HG03066 (cell line): Measurements from ENCODE around the gene UGP2.

ENCODE experiments used
- ATAC-seq: cut with Tn5 transposase; IDR thresholded peaks from one replicate; pipeline ENCODE4 v1.9.1; 2021; ENCODE audit warnings: low read depth; ENCODE audit not compliant: unreplicated experiment

UGP2 gene

DNA sequence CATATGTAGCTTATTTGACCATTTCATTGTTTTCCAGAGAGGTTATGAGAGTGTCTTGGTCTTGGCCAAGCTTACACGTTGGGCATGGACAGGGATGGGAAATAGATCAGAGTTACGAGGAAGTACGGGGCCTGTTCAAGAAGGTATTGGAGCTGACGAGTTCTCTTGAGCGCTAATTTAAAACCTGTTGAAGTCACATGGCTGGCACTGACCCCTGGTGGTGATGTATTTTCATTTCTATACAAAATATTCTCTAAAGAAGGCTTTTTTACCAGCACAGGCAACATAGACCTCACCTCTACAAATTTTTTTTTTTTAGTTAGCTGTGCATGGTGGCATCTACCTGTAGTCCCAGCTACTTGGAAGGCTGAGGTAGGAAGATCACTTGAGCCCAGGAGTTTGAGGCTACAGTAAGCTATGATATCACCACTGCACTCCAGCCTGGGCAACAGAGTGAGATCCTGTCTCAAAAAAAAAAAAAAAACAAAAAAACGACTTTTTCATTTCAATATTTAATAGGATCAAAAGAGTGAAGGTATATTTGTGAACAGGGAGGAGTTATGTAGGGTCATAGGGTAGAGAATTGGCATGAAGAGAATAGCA, 19.6 kb downstream of the UGP2 start:
- ATAC-seq: no peak

DNA sequence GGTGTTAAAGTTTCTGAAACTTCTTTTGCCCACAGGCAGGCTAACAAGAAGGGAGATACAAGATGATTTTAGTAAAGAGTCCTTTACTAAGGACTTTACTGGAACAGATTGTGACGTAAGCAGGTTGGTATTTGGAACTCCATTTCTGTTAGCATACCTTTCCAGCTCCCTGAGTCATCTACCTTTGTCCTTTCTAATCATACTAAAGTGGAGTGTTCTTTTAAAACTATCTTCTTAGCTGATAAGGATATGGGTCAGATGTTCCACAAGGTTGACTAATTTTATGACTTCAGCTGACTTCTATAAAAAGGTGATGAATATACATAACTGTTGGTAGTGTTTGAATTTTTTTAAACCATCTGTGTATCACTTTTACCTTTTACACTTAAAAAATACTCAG, 21.1 kb downstream of the UGP2 start:
- no peak for ATAC-seq

DNA sequence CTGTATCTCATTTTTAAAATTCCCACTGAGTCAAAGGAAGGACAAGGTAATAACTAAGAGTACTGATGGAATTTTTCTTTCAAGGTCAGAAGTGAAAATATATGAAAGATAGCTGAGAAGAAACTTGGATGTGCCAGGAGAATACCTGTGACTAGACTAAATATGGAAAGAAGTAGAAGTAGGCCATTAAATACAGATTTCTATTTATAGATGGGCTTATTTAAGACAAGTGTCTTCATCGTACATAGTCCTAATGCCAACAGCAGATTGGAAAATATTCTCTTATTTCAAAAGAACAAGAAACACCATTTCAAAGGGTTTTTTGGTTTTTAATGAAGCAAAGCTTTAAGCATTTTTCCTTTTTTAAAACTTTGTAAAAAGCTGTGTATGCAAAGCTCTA, 22.0 kb downstream of the UGP2 start:
- ATAC-seq: no peak

DNA sequence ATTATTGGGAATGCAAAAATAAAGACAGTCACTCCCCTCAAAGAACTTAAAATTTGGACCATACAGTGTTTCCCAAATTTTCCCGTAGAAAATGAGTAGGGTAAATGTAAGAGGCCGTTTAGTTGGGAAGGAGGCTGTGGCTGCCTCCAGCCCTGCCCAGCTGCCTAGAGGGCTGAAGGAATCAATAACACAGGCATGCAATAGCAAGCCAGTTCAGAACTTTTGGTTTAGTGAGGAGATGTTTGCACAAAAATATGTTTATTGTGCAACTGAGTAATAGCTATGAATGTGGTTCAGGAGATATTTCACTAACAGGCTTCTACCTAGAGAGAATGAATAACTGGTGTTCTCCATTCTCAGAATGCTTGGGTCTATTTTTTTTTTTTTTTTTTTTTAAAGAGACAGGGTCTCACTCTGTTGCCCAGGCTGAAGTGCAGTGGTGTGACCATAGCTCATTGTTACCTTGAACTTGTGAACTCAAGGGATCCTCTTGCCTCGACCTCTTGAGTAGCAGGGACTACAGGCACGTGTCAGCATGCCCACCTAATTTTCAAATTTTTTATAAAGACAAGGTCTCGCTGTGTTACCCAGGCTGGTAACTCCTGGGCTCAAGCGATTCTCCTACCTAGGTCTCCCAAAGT, 23.6 kb downstream of the UGP2 start:
- ATAC-seq: no peak

DNA sequence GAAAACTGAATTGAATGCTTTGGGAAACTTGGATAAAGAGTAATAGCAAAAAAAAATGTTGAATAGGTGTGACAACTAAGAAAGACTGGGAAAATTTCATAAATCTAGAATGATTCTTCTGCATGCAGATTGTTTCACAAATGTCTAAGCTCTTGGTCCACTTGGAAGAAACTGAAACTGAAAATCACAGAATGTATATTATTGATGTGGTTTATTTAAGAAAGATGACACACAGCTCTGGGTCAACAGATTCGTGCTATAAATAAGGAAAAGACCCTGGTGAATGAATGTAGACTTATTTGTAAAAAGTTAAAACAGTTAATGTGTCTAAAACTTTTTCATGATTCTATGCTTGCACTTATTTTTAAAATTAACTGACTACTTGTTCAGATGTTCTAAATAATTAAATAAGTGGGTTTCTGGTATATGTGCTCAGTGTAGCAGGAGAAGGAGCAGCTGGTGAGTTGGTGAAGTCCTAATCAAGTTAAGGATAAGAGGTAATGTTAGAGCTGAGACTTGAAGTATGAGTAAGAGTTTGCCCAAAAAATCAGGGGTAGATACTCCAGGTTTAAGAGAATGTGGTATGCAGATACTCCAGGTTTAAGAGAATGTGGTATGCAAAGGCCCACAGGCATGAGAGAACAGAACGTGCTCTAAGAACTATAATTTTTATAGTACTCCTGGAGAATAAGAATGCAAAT, 24.5 kb downstream of the UGP2 start:
- ATAC-seq: no peak

DNA sequence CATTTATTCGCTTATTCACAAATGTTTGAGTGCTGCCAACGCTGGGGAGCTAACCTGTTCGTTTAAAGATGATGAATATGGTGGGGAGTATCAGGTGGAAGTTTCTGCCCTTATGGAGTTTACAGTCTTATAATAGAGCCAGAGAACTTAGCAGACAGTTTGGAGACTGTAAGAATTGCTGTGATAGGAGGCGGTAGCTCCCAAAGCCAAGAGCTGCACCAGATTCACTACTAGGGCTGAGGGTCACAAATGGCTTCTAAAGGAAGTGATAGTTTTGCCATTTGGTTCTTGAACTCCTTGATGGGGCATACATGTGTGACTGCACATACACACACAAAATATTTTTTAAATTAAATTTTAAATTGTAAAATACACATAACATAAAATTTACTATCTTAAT, 29.0 kb downstream of the UGP2 start:
- no peak for ATAC-seq

DNA sequence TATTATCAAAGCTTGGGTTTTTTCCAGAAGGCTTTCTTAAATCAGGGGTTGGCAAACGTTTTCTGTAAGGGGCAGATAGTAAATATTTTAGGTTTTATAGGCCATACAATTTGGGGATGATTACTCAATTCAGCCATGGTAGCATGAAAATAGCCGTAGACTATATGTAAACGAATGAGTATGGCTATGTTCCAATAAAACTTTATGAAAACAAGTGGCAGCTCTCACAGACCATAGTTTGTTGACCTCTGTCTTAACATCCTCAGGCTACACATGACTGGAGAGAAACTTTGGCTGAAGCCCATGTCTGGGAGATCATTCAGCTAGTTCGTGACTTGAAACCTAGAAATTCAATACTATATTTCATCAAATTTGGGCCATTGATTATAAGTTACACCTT, 30.2 kb downstream of the UGP2 start:
- ATAC-seq: no peak

DNA sequence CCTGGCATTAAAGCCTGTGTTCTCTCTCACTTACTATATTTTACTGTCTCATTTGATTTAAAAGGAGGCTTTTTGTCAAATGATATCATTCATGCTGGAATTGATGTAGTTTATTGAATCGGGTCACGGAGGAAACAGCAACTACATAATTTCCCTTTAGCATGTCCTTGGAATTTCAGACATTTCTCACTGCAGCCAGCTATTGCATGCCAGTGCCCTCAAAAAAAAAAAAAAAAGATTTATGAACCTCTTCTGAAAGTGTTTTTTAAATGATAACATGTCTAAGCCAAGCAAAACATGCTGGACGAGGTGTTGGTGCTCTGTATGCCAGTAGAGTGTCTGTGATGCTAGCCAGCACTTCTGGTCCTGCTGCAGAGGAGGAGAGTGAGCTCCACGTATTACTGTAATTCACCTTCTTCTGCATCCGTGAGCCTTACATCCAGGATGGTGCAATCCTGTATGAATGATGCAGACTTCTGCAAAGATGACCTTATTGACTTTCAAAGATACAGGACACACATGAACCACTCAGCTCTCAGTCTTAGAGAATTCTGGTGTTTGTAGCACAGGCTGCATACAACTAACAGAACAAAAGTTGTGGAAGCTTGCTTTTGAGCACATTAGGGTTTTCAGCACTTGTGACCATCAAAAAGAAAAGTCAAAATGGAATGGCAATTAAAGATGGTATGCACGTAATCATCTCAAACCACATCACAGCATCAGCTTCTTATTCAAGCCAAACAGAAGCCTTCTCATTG, 31.1 kb downstream of the UGP2 start:
- ATAC-seq: no peak

DNA sequence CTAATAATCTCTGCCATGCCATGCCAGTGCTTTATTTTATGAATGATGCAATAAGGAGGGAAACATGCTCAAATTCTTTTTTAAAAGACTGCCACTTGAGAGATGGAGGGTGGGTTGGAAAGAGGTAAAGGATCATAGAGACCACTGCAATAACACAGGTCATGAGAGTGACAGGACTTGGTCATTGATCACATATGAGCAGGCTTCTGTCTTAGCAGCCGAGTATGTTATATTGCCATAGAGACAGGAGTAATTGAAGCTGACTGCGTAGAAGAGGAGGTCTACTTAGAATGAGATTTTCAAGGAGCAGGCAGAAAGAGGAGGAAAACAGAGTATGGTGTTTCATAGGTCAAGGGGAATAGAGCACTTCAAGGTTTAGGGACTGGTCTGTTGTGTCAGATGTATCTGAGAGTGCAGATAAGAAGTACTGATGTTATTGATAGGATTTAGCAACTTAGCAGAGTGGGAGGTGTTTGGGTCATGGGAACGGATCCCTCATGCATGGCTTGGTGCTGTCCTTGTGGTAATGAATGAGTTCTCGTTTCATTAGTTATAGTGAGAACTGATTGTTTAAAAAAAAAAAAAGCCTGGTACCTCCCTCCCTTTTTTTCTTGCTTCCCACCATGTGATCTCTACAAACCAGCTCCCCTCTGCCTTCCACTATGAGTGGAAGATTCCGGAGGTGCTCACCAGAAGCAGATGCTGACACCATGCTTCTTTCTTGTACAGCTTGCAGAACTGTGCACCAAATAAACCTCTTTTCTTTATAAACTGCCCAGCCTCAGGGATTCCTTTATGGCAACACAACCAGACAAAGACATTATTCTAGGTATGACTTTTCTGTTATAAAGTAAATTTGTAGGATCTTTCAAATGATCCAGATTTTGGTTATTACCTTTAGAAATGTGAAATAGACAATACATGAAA, 32.8 kb downstream of the UGP2 start:
- ATAC-seq: no peak

DNA sequence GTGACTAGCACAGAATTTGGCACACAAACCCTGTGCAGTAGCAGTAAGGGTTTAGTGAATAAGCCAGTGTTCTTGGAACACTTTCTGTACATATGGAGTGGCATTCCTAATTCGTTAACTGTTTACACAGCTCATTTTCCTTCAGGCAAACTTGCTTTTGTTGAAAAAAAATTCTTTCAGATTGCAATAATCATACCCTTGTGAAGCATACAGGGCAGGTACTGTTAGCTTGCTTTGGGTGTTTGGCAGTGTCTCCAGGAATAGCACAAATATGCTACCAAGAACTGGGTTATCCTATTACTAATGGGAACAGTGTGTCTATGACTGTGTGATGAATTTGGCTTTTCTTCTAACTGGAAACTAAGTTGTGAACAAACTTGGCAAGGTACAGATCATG, 33.4 kb downstream of the UGP2 start:
- ATAC-seq: no peak

DNA sequence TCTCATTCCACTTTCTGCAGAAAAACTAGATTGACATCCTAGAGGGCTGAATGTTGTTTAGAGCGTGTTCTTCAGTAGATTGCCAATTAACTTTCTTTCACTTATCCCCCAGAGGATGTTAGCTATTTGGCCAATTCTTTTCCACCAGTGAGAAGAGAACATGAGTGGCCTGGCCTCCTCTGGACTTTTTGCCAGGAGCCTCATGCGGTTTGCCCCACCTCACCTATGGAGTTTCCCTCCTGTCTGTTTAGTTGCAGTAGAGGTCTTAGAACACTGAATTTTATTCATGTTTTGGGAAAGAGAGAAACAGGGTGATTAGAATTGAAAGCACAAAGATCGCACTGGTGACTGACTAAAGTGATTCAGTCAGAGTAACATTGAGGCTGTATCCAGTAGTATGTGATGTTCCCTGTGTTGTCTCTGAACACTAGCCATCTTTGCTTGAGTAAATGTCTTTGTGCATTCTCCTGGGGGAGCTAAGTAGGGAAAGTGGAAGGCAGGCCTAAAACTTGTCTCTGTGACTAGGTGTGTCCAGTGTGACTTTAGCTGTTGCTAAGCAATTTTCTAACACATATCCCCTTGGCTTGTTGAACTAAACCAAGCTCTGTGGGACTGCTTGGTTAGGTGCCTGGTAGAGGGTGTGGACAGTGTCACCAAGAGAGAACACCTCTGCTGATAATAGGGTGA, 34.0 kb downstream of the UGP2 start:
- no peak for ATAC-seq

DNA sequence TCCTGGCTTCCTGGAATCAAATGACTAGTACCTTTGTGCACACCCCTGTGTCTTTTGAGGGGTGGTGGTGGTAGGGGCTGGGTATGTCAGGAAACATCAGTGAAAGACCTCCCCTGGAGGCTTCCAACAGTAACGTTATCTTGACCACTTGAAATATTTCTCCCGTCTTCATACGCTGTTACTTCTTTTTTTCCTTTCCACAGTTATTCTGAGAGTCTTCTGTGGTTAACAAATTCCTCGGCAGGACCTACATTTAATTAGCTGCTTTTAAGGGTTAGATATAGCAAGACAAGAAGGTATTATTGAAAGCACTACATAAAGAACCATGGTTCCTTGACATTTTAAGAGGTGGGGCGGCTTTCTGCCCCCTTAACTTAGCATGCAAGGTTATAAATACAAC, 34.6 kb downstream of the UGP2 start:
- no peak for ATAC-seq

DNA sequence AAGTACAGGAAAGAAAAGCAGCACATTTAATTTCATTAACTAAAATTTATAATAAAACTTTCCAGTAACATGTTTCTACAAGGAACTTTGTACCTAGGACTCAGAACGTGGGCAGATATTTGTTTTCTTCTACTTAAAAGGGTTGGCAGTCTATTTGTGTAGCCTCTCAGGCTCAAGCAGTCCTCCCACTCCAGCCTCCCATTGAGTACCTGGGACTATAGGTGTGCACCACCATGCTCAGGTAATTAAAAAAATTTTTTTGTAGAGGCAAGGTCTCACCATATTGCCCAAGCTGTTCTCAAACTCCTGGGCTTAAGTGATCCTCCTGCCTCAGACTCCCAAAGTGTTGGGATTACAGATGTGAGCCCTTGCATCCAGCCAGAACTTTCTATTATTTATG, 36.8 kb downstream of the UGP2 start:
- ATAC-seq: no peak

DNA sequence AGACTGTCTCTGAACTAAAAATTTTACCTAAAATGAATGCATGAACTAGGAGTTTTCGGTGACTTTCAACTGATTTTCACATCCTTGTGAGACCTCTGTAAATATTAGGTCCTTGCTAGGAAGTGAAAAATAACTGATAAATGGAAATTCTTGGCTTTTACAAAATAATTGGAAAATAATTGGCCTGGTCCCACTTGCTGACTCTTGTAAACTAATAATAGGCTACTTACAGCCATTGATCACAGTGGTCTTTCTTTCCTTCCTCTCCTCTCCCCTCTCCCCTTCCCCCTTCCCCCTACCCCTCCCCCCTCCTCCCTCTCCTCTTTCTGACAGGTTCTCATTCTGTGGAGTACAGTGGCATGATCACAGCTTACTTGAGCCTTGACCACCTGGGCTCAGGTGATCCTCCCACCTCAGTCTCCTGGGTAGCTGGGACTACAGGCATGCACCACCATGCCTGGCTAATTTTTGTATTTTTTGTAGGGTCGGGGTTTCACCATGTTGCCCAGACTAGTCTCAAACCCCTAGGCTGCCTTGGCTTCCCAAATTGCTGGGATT, 38.3 kb downstream of the UGP2 start:
- ATAC-seq: no peak

DNA sequence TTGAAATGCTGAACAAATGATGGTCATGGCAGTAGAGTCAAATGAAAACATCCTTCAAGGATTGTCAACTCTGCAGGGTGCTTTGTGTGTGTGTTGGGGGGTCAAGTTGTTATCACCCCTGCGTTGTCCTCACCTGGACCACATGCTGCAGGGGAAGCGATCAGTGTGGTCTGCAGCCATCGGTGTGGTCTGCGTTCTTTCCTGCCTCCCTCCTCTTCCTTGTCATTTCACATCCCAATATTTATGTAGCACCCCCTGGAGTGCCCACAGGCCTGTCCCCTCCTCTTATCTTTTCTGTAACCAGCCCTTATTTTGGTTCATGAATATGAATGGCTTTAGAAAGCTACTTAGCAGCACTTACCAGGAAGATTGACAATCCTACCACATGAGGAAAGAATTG, 38.9 kb downstream of the UGP2 start:
- no peak for ATAC-seq

DNA sequence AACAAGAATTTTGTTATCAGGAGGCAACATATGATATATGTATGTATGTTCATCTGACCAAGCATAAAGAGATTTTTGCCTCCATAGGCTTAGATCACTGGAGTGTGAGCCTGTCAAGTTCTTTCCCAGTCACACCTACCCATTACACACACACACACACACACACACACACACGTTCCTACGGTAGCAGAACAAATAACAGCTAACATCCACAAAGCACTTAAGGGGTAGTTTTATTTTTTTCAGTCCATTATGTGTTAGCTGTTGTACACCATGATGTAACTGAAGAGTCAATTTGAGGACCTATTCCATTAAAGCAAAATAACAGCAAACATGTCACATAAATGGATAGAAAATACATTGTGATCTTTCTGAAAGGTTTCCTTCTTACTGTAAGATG, 39.5 kb downstream of the UGP2 start:
- ATAC-seq: no peak

DNA sequence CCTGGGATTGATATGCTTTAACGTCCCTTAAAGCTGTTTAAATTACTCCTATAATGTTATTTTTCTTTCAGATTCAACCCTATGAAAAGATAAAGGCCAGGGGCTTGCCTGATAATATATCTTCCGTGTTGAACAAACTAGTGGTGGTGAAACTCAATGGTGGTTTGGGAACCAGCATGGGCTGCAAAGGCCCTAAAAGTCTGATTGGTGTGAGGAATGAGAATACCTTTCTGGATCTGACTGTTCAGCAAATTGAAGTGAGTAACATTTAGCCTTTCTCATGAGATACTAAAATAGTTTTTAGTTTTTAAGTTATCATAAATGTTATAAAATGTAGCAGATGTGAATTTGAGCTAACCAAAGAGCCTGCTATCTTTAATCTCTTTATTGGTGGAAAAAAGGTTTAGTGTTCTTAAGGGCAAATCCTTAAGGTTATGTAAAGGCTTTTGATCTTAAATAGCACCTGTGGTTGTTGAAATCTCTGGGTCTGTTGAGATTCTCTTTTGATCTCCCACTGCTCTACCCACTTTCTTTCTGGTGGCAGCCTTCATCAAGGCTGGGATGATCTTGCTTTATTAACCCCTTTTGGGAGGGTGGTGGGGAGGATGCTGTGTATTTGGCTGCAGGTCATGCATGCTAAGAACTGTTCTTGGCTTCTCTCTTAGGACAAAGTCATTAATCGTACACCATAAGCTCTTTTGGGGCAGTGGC, 40.9 kb downstream of the UGP2 start:
- ATAC-seq: no peak

DNA sequence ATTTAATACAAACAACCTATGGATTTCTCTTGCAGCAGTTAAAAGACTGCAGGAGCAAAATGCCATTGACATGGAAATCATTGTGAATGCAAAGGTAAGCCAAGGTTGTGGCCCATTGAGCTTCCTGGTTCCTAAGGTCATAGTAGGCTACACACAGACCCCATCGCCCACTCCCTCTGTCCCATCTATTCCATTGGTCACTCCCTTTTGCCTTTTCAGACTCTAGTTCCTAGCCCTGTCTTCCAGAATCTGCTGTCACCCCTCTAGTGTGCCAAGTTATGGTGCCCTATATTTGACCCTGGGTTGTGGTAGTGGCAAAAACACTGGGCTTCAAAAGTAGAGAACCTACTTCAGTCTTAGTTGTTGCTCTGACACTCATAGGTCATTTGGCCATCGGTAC, 44.7 kb downstream of the UGP2 start:
- no peak for ATAC-seq

DNA sequence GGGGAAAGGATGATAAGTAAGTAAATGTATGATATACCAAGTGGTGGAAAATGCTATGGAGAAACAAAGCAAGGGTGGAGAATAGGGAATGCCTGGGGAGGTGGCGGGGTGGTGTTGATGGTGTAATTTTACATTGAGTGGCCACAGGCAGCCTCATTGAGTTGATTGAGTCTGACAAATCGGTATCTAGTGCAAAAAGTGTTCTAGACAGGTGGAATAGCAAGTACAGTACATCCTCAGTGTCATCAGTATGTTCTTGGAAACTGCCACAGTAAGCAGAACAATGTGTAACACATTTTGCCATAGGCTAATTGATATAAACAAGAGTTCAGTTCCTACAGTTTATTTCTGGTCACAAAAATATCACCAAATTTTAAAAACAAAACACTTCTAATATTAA, 46.4 kb downstream of the UGP2 start:
- ATAC-seq: no peak
